Measurements from ENCODE around the gene LBHD1.

LBHD1 gene

DNA sequence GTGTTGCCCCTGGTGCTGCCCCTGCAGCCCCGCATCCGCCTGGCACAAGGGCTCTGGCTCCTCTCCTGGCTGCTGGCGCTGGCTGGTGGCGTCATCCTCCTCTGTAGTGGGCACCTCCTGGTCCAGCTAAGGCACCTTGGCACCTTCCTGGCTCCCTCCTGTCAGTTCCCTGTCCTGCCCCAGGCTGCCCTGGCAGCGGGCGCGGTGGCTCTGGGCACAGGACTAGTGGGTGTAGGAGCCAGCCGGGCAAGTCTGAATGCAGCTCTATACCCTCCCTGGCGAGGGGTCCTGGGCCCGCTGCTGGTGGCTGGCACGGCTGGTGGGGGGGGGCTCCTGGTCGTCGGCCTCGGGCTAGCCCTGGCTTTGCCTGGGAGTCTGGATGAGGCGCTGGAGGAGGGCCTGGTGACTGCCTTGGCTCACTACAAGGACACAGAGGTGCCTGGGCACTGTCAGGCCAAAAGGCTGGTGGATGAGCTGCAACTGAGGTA lies 58.7 kb downstream of the LBHD1 start:
- no peak for DNase-seq

All from EL (cell line).